GM23338 (cell line): ENCODE data around the gene CHST12. TPM values are rescaled to one million over a fixed set of nuclear protein-coding genes. Genes with fewer than 3 reads are reported as not detected.

Experiments
- ATAC-seq: fragments of 200-7000 bp; cut with Tn5 transposase; 3 replicates; pipeline ENCODE4 v1.9.1; 2020
- DNase-seq: peaks from one replicate; pipeline ENCODE4 v3.0.0-alpha.2; 2015; ENCODE audit warnings: low spot score
- H2AFZ ChIP-seq: fragments of 200-600 bp; sonication (generic); 2 replicates; pipeline ENCODE4 v1.8.0; 2016; ENCODE audit warnings: antibody characterized with exemption, mild to moderate bottlenecking, moderate library complexity
- H3F3A ChIP-seq: fragments of 200-600 bp; sonication (generic); replicated peaks from 2 replicates; pipeline ENCODE4 v1.8.0; 2017; ENCODE audit warnings: antibody characterized with exemption, mixed run types, low read depth
- H3K27ac ChIP-seq: fragments of 200-600 bp; sonication (generic); 2 replicates; pipeline ENCODE4 v1.6.1; 2016; ENCODE audit warnings: low read depth
- H3K27me3 ChIP-seq: fragments of 200-600 bp; sonication (generic); 2 replicates; pipeline ENCODE4 v1.8.0; 2016; ENCODE audit warnings: mild to moderate bottlenecking, mixed run types, moderate library complexity; ENCODE audit not compliant: insufficient read depth
- H3K36me3 ChIP-seq: fragments of 200-600 bp; sonication (generic); 2 replicates; pipeline ENCODE4 v1.8.0; 2016; ENCODE audit warnings: mild to moderate bottlenecking; ENCODE audit not compliant: insufficient read depth
- H3K4me1 ChIP-seq: fragments of 200-600 bp; sonication (generic); 2 replicates; pipeline ENCODE4 v1.8.0; 2016; ENCODE audit warnings: mild to moderate bottlenecking, moderate library complexity; ENCODE audit not compliant: insufficient read depth
- H3K4me2 ChIP-seq: fragments of 200-600 bp; sonication (generic); 2 replicates; pipeline ENCODE4 v1.7.1; 2017; ENCODE audit warnings: mixed run types
- H3K4me3 ChIP-seq: fragments of 200-600 bp; sonication (generic); 2 replicates; pipeline ENCODE4 v1.6.1; 2016; ENCODE audit warnings: mixed run types
- H3K79me2 ChIP-seq: fragments of 200-600 bp; sonication (generic); replicated peaks from 2 replicates; pipeline ENCODE4 v1.8.0; 2017; ENCODE audit warnings: mild to moderate bottlenecking; ENCODE audit not compliant: insufficient read depth
- H3K9me2 ChIP-seq: fragments of 200-600 bp; sonication (generic); 2 replicates; pipeline ENCODE4 v1.8.0; 2017; ENCODE audit not compliant: insufficient read depth
- H4K20me1 ChIP-seq: fragments of 200-600 bp; sonication (generic); replicated peaks from 2 replicates; pipeline ENCODE4 v1.8.0; 2017; ENCODE audit warnings: mild to moderate bottlenecking; ENCODE audit not compliant: insufficient read depth
- H3K27ac Mint-ChIP-seq: 2 replicates; pipeline ENCODE4 v1.8.0; 2020; ENCODE audit warnings: inconsistent platforms, mild to moderate bottlenecking, moderate library complexity, mixed read lengths
- H3K27me3 Mint-ChIP-seq: 3 replicates; pipeline ENCODE4 v1.8.0; 2022; ENCODE audit warnings: low read depth, mild to moderate bottlenecking, moderate library complexity, mixed read lengths, inconsistent platforms; ENCODE audit not compliant: insufficient read depth, poor library complexity
- H3K36me3 Mint-ChIP-seq: 3 replicates; pipeline ENCODE4 v1.8.0; 2021; ENCODE audit warnings: low read depth, mild to moderate bottlenecking, inconsistent platforms, moderate library complexity, mixed read lengths
- H3K4me1 Mint-ChIP-seq: 3 replicates; pipeline ENCODE4 v1.8.0; 2020; ENCODE audit warnings: mild to moderate bottlenecking, inconsistent platforms, mixed read lengths
- H3K4me3 Mint-ChIP-seq: 3 replicates; pipeline ENCODE4 v1.8.0; 2021; ENCODE audit warnings: moderate library complexity, mild to moderate bottlenecking, inconsistent platforms, mixed read lengths
- H3K9me3 Mint-ChIP-seq: 3 replicates; pipeline ENCODE4 v1.8.0; 2020; ENCODE audit warnings: moderate library complexity, mild to moderate bottlenecking, inconsistent platforms, mixed read lengths
- EZH2phosphoT487 ChIP-seq: fragments of 200-600 bp; sonication (generic); IDR thresholded peaks from one replicate; pipeline ENCODE4 v1.8.1; 2018; ENCODE audit warnings: antibody characterized with exemption; ENCODE audit not compliant: unreplicated experiment
- JUNB ChIP-seq: IDR thresholded peaks from one replicate; pipeline ENCODE4 v1.6.1; 2016; ENCODE audit warnings: antibody characterized with exemption; ENCODE audit not compliant: unreplicated experiment
- STAT1 ChIP-seq: IDR thresholded peaks from one replicate; pipeline ENCODE4 v1.6.1; 2016; ENCODE audit warnings: antibody characterized with exemption; ENCODE audit not compliant: unreplicated experiment
- ZNF114 ChIP-seq: fragments of 250-450 bp; sonication (Bioruptor Pico); IDR thresholded peaks from 2 replicates; pipeline ENCODE4 v1.5.0; 2020; ENCODE audit warnings: mild to moderate bottlenecking, moderate library complexity
- ZNF462 ChIP-seq: fragments of 250-450 bp; sonication (Bioruptor Pico); IDR thresholded peaks from 2 replicates; pipeline ENCODE4 v1.5.0; 2020; ENCODE audit warnings: mild to moderate bottlenecking, moderate library complexity
- polyA plus RNA-seq: library from polyadenylated mRNA; unstranded; fragments of >200 nt; fragmentation: Nextera tagmentation; extraction: Ambion mirVana; gene quantifications from 2 replicates; pipeline ENCODE4 v1.2.1, GENCODE V29; 2016
- total RNA-seq: library from RNA; depleted of rRNA; stranded (reverse); fragments of >200 nt; shearing (Covaris generic); gene quantifications from 2 replicates; pipeline ENCODE4 v1.2.3, GENCODE V29; 2014

CHST12 gene
- total and polyA plus RNA-seq, 2 experiments from 2014 or later, result 10.1 to 14.6 TPM

GRCh38 chr7:2446676-2447075, 43.3 kb downstream of the CHST12 start:
- no peak overlapping the region for H3K27ac ChIP-seq
- no peaks in the 10 kb centered on the region for H3K9me3 Mint-ChIP-seq
- H3K27me3 Mint-ChIP-seq, result peaks cover 6% of the 10 kb centered on the region
- H3K4me2 ChIP-seq, result no peak overlapping the region
- no peak overlapping the region for H2AFZ ChIP-seq
- H3K79me2 ChIP-seq, result no peaks in the 10 kb centered on the region
- H3K27ac Mint-ChIP-seq, result no peak overlapping the region
- no peaks in the 10 kb centered on the region for H3K9me2 ChIP-seq
- peaks cover 5% of the 10 kb centered on the region; the same call in 1 of the 3 replicates for H3K36me3 Mint-ChIP-seq
- H3F3A ChIP-seq, result no peaks in the 10 kb centered on the region; the same call in 1 of the 2 replicates
- ATAC-seq (no peak), DNase-seq (no peak)
- no peaks in the 10 kb centered on the region for H4K20me1 ChIP-seq
- H3K4me3 Mint-ChIP-seq, result no peak overlapping the region
- H3K36me3 ChIP-seq, result no peaks in the 10 kb centered on the region
- H3K4me1 ChIP-seq, result no peaks in the 10 kb centered on the region
- no peak for TF ChIP-seq EZH2phosphoT487
- no peak for TF ChIP-seq JUNB
- no peak for TF ChIP-seq ZNF462
- no peak for TF ChIP-seq ZNF114
- H3K4me1 Mint-ChIP-seq, result no peaks in the 10 kb centered on the region; the same call in 2 of the 3 replicates
- no peak overlapping the region for H3K4me3 ChIP-seq
- no peaks in the 10 kb centered on the region for H3K27me3 ChIP-seq

- no peaks in the 10 kb centered on the region for H3K27me3 ChIP-seq
- peaks cover 5% of the 10 kb centered on the region; the same call in 1 of the 2 replicates for H3F3A ChIP-seq
- H3K9me3 Mint-ChIP-seq, result peaks cover 4% of the 10 kb centered on the region; the same call in 1 of the 3 replicates
- peaks cover 4% of the 10 kb centered on the region; the same call in 1 of the 2 replicates for H3K4me1 ChIP-seq
- peaks cover 4% of the 10 kb centered on the region; the same call in 2 of the 3 replicates for H3K4me1 Mint-ChIP-seq
- no peaks in the 10 kb centered on the region for H3K9me2 ChIP-seq
- no peak overlapping the region for H3K4me2 ChIP-seq
- no peak overlapping the region for H3K4me3 ChIP-seq
- ATAC-seq, result no peak
- no peak overlapping the region for H3K27ac Mint-ChIP-seq
- H3K36me3 ChIP-seq, result no peaks in the 10 kb centered on the region
- DNase-seq, result no peak
- no peak overlapping the region for H3K27ac ChIP-seq
- no peaks in the 10 kb centered on the region for H3K79me2 ChIP-seq
- no peak overlapping the region for H3K4me3 Mint-ChIP-seq
- H3K36me3 Mint-ChIP-seq, result no peaks in the 10 kb centered on the region
- no peaks in the 10 kb centered on the region for H4K20me1 ChIP-seq
- no peak for TF ChIP-seq STAT1
- no peak overlapping the region for H2AFZ ChIP-seq
- peaks cover 11% of the 10 kb centered on the region for H3K27me3 Mint-ChIP-seq
Observed at GRCh38 chr7:2450198-2451107, 47.0 kb downstream of the CHST12 start.
